HT-29 (cell line): Measurements from ENCODE around the gene LPIN1. TPM values are rescaled to one million over a fixed set of nuclear protein-coding genes. Genes with fewer than 3 reads are reported as not detected.

Source experiments
- DNase-seq: peaks from one replicate; pipeline ENCODE4 v3.0.0-alpha.2; 2015; ENCODE audit warnings: low spot score
- total RNA-seq: library from RNA; depleted of rRNA; stranded (reverse); fragments of >200 nt; shearing (Covaris generic); gene quantifications from 2 replicates; pipeline ENCODE4 v1.2.3, GENCODE V29; 2014; rRNA removed

Gene LPIN1, protein sequence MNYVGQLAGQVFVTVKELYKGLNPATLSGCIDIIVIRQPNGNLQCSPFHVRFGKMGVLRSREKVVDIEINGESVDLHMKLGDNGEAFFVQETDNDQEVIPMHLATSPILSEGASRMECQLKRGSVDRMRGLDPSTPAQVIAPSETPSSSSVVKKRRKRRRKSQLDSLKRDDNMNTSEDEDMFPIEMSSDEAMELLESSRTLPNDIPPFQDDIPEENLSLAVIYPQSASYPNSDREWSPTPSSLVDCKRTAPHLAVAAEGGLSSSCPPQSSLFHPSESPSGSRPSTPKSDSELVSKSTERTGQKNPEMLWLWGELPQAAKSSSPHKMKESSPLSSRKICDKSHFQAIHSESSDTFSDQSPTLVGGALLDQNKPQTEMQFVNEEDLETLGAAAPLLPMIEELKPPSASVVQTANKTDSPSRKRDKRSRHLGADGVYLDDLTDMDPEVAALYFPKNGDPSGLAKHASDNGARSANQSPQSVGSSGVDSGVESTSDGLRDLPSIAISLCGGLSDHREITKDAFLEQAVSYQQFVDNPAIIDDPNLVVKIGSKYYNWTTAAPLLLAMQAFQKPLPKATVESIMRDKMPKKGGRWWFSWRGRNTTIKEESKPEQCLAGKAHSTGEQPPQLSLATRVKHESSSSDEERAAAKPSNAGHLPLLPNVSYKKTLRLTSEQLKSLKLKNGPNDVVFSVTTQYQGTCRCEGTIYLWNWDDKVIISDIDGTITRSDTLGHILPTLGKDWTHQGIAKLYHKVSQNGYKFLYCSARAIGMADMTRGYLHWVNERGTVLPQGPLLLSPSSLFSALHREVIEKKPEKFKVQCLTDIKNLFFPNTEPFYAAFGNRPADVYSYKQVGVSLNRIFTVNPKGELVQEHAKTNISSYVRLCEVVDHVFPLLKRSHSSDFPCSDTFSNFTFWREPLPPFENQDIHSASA
- 5.6 and 6.8 TPM in 2 replicates for total RNA-seq

DNA sequence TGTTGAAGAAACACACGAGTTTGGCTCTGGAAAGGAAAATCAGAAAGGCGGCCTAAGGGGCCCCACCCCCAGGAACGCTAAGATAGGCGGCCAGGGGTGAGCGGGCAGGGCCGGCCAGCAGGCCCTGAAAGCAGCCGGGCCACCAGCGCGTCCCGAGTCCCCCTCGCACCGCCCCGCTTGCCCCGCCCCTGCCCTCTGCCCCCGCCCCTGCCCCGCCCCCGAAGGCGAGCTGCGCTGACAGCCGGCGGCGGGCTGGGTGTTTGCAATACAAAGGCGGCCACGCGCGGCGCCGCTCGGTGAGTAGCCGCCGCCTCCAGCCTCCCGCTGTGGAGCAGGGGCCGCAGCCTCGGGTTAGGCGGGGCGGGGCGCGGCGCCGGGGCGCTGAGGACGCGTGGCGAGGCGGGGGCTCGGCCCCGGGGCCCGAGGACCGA is at the start of gene LPIN1:
Gene LPIN1 (plus strand): TSS at position 257 of the 431 bp plus-strand sequence. CDS start 18,910 bp downstream, outside the sequence.
- DNase-seq, result peak; percentile 82

DNA sequence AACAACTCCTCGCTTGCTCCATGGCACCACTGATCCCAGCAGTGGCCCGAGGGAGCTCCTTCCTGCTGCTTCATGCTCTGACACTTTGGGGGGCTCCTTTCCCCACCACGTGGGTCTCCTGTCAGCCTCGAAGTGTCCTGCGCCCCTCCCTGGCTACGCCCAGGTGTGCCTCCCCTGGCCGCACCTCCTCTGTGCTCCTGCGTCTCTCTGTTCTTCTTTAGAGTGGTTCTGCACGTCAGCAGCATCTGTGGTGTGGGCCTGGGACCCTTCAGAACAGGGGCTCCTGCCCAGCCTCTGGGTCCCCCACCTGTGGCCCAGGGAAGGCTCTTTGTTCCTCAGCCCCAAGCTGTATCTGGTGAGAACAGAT is 49.7 kb upstream of the LPIN1 start:
- DNase-seq, result no peak

DNA sequence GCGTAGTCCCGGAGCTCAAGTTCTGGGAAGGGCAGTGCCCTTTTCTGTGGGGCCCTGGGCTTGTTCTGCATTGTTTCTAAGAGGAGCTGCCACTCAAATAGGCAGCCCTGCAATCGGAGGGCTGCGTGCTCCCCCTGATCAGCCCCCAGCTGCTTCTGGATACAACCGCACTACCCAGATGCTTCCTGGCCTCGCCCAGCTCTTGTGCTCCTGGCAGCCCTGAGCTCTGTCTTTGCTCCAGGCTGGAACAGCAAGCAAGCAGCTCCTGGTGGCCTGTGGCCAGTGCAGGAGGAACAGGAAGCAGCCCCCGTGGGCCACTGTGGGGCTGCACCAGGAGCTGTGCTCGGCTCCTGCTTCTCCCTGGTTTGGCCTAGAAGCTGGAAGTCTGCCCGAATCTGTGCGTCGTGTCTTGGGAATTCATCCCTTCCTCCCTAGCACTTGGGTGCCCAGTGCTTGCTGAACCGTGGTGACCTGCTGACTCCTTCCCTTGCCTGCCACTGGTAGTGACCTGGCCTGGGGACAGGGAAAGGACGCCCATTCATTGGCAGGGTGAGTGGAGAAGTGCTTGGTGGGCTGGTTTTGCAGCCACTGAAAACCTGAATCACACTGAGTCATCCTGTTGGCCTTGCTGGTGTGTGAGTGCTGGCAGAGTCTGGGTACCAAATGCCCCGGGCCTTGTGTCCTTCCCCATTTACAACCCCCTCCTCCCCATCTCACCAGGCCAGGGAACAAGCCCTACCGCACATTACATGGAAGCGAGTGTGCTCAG is 49.1 kb upstream of the LPIN1 start:
- no peak for DNase-seq

DNA sequence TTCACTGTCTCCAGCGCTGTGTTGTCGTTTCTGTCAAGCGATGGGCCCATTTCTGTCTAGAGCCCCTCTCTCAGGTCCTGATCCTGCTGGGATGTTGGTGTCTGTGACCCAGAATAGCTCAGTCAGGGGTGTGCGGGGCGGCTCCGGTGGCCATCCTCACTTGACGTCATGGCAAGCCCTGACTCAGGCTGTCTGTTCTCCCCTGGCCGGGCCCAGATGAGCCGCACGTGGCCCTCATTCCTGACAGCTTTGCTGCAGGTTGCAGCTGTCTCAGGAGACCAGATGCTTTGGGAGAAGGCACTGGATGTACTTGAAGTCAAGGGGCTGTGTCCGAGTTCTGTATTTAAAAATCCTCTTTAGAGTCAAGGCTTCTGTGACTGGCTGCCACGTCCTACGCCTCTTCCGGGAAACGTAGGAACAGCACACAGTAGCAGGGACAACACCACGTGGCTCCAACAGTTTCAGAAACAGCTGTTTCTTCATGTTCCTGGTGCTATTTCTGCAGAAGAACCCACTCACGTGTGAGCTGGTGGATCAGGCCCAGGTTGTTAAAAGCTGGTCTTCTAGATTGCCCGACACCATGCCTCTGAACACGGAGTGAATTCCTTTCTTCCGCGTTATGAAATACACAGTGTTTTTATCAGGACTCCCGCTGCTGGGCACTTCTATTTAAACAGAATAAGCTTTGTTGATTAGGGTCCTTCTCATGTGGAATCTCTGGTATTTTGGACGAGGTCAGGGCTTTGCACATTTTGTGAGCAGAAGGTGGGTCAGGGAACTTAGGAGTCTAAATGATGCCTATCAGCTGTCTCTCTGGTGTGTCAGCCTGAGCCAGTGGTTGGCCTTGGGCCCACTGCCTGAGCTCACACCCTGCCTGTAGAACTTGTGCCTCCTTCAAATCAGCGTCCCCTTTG is 48.2 kb upstream of the LPIN1 start:
- DNase-seq, result no peak

DNA sequence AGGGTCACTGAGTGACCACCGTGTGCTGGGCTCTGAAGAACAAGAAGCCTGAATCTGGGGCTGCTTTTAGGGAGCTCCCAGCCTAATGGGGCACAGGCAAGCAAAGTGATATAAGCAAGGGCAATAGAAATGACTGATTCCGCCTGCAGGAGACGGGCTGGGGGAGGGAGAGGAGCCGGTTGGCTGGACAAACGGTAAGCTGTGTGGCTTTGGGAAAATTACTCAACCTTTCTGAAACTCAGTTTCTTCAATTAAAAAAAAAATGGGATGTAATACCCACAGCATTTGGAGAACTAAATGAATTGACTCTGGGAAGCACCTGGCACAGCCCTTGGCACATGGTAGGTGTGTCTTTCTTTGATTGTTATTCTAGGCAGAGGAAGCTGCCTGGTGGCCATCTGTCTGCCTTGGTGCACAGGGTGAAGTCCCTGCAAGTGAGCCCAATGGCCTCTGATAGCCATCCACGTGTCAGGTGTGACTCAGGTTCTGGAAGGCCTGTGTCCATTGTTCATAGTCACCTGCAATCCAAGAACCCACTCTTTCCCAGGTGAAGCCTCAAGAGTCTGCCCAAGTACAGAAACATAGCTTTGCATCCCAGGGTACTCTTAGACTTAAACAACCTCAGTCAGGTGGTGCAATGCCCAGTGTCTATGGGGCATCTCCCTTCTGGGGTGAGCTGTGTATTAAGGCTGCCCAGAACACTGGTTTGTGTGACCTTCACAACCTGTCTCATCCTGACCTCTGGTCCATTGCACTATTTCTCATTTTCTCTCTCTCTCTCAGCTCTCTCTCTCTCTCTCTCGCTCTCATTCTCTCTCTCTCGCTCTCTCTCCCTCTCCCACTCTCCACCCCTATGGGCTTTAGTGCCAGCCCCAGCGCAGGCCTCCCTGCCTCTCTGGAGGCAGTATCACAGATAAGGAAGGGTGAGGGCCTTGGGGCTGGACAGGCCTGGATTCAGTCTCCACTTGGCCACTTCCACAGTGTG is 46.5 kb upstream of the LPIN1 start:
- DNase-seq, result no peak

DNA sequence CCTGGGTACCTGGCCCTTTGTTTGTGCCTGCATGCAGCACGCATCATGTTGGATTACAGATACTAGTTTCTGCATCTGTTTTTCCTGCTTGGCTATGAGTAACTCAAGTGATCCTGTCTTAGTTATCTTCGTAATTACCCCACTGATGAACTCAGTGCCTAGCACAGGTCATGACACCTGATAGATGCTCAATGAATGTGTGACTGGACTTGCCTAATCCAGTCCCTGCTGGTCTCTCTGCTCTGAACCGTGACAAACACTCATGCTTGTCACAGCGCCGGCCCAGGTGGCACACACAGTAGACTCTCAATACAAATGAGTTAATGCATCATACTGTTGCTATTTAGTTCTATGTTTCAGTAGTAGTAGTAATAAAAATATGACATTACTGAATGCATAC is 45.2 kb upstream of the LPIN1 start:
- no peak for DNase-seq

DNA sequence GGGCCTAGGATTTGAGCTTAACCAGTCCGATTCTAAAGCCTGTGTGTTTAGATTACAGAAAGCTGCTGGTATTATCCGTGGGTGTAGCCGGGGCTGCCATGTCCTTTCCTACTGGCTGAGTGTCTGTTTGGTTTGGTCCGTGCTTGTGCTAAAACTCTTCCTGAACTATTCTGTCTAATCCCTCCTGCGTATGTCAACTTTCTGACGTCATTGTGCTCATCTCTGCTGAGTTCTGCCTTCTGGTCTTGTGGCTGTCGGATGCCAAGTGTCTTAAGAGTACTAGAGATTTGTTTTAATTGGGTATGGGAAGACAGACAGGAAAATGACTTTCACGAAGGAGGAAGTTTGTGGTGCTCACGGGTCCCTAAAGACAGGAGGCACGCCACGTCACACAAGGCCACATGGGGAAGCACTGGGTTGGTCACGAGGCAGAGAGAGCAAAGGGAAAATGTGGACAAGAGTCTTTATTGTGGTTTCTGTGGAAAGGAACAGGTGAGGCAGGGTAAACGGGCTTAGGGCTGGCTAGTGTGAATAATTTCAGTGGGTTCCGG is 44.6 kb upstream of the LPIN1 start:
- DNase-seq, result no peak

DNA sequence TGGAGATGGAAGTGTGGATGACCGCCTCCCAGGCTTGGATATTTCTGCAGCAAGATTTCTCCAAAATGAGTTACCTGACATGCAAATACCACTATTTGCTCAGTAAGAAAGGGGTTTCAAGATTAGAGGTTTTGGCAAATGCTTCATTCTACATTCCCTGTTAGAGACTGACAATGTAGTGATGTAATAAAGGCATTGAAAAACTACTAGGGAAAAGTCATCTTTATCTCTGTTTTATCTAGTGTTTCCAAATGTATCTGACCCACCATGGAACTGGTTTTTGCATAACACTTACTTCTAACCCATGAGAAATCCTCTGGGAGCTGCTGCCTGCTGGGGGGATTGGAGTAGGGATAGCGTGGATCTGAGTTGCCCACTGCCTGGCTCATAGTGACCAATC is 43.5 kb upstream of the LPIN1 start:
- no peak for DNase-seq

DNA sequence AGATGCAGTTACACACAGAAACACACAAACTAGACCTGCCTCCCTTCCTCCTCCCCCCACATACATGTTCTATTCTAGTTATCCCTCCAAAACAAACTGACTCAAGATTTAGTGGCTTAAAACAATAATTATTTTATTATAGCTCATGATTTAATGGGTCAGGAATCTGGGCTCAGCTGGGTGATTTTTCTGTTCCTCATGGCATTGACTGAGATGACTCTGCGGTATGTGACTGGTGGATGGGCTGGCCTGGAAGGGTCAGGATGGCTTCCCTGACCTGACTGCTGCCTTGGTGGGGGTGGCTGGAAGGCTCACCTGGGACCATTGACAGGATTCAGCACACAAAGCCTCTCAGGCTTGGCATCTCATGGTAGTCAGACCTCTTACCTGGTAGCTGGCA is 42.7 kb upstream of the LPIN1 start:
- DNase-seq, result no peak

DNA sequence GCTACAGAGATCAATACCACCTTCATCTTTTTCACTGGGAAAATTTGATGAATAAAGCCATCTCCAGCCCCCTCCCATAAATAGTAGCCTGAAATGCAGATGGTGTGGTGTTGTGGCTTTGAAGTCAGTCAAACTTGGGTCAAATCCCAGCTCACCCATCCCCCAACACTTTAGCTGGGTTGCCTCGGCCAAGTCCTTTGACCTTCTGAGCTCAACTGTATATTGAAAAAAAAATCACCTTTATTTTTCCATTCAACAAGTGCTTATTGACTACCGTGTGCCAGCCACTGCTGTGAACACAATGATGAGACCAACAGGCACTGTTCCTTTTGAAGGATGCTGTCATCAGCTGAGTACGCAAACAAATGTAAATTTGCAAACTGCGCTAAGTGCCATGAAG is 41.4 kb upstream of the LPIN1 start:
- DNase-seq, result no peak

DNA sequence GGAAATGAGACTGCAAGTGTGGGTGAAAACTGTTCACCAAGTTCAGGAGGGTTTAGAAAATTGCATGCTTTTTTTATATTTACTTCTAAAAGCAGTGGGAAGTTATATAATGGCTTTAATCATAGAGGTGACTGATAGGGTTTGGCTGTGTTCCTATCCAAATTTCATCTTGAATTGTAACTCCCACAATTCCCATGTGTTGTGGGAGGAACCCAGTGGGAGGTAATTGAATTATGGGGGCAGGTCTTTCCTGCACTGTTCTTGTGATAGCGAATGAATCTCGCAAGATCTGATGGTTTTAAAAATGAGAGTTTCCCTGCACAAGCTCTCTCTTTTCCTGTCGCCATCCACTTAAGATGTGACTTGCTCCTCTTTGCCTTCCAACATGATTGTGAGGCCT is 40.7 kb upstream of the LPIN1 start:
- DNase-seq, result no peak

DNA sequence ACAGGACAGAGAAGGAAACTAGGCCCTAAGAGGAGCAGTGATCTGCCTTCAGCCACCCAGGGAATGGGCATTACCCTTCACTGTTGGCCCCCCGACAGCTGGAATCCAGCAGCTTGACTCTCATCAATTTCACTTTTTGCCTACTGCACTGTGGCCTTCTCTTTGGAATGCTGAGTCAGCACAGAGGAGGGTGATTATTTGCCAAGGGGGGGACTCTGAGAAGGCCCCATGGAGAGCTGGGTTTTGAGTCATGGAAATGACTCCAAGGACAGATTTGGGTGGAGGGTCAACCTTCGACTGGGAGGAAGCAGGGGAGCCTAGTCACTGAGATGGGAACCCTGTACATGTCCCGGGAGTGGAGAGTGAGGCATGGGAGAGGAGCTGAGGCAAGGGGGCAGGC is 38.3 kb upstream of the LPIN1 start:
- DNase-seq, result no peak

DNA sequence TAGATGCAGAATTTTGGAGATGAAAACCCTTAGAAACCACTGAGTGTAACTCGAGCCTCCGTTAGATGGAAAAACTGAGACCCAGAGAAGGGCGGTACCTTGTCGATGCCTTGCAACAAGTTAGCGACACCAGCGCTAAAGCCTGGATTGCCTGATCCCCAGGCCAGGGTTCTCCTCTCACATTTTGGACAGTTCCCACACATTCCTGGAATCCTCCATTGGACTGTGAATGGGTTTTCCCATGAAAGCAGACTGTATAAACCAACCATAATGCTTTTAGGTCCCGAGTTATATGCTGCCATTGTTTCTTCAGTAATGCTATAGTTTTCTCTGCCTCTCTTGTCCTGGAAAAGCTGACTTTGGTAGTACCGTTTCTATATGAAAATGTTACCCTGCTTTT is 37.1 kb upstream of the LPIN1 start:
- DNase-seq, result no peak

DNA sequence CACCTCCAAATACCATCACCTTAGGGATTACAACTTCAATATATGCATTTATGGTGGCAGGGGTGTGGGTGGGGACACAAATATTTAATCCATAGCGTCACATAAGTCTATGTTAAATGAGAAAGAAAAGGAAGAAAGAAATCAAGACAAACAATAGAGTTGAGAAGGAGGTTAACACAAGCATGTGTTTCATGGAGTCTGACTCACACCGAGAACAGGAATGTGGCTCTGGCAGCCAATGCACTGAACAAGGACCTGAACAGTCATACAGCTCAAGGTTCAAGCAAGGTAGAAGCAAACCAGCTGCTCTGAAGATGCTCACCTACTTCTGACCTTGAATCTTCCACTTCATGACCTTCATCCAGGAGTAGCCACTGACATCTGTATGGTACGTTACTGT is 36.2 kb upstream of the LPIN1 start:
- DNase-seq, result no peak

DNA sequence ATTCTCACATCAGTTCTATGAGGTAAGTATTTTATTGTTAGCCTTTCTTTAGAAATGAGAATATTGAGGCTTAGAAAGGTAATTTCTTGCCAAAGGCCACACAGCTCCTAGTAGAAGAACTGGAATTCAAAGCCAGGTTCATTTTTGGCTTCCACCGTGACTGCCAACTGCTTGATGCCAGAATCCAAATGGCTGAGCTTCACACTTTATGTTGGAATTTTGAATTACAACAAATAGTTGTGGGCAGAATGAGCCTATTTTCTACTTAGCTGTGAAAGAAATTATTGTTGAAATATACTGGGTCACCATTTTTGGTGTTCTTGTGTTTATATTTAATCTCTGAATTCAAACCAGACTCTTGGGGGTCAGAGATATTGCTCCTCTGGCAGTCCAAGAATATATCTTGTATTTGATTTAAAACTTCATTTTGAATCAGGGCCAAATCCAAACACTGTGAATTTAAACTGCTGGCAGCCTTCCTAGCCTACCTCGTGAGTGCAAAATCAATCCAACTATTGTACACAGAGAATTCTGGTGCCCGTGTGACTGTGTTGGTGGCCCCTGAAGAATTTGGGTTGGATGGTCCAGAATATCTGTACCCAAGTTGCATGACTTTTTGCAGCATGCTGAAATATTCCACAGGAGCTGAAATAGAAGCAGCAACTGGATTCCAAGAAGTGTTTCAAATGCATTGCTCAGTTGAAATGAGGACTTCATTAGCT is 35.6 kb upstream of the LPIN1 start:
- DNase-seq, result no peak

DNA sequence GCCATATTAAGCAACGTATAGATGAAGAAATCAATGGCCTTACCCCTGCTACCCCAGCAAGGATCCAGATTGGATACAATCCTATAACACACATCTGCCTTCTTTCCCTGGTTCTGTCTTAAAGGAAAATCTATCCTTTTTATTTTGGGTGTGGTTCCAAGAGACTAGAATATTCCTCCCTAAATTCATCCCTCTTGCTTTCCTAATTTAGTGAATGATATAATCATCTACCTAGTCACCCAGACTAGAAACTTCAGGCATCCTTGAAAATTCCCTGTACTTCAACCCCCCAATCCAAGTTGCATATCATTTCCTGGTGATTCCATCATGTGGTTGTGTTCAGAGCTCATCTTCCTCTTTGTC is 35.1 kb upstream of the LPIN1 start:
- DNase-seq, result no peak

DNA sequence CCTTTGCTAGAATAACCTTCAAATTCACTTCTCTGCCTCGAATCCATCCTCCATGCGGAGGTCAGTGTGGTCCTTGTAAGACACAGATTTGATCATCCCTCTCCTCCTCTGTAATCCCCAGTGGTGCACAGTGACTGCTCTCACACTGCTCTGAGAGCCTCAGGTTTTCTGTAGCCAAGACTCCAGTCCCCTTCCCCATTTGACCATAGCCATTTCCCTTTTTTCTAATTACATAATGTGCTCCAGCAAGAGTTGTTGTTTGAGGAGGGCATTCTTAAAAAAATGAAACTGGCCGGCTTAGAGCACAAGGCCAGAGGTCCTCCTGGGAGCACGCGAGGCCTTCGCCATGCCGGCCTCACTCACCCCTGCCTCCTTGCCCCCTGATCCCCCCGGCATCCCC is 34.7 kb upstream of the LPIN1 start:
- DNase-seq, result no peak

DNA sequence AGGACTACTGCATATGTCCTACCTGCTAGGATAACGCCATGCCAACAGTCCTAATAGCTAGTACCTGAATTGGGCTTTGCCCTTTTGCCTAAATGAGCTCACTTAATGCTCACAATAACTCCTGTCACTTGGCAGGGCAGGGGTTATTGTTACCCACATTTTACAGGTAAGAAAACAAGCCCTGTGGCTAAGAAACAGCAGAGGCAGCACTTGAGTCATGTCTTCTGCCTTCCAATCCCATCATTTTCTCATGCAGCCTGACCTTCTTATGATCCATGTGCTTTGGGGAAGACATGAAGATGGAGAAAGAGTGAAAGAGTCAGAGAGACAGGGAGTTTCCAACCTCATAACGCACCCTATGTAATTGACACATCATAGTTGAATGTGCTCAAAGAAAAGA is 33.6 kb upstream of the LPIN1 start:
- no peak for DNase-seq

DNA sequence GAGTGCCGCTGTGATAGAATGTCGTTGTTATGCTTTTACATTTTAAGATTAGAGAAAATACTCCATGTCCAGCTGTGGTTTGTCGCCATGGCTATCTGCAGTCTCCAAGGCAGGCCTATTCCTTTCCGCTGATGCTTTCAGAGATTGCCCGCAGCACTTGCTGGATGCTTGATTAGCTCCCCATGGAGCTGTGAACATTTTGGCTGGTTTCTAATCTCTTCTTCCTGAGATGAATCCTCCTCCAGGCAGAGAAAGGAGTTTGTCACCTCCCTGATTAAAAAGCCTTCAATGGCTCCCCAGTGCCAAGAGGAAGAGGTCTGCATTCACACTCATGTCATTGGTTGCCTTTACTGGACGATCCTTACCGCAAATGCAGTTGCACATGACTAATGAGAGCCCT is 32.6 kb upstream of the LPIN1 start:
- DNase-seq, result no peak
